HepG2 (cell line): ENCODE measurements around the gene R3HCC1L. TPM values are rescaled to one million over a fixed set of nuclear protein-coding genes. Genes with fewer than 3 reads are reported as not detected.
A peak's percentile ranks its signal among the peaks of the same experiment; 100 is the strongest.

Experiments
- BRCA1 ChIP-seq: sonication (generic); formaldehyde crosslinking; IDR thresholded peaks from 2 replicates; pipeline ENCODE4 v1.4.0; 2020; ENCODE audit warnings: missing genetic modification reagents
- CERS6 ChIP-seq: sonication (generic); formaldehyde crosslinking; IDR thresholded peaks from 2 replicates; pipeline ENCODE4 v1.5.0; 2020; ENCODE audit warnings: missing genetic modification reagents
- DR1 ChIP-seq: sonication (generic); formaldehyde crosslinking; IDR thresholded peaks from 2 replicates; pipeline ENCODE4 v1.8.0; 2021; ENCODE audit warnings: mild to moderate bottlenecking, missing genetic modification reagents, inconsistent platforms
- ELF1 ChIP-seq: sonication (generic); formaldehyde crosslinking; IDR thresholded peaks from 2 replicates; pipeline ENCODE4 v1.4.0; 2020; ENCODE audit warnings: missing genetic modification reagents
- ESRRA ChIP-seq: sonication (generic); formaldehyde crosslinking; IDR thresholded peaks from 2 replicates; pipeline ENCODE4 v1.5.1; 2020; ENCODE audit warnings: mild to moderate bottlenecking, low read depth, missing genetic modification reagents
- FOXA3 ChIP-seq: IDR thresholded peaks from 2 replicates; pipeline ENCODE4 v1.6.1; 2016; ENCODE audit warnings: missing genetic modification reagents, missing compliant biosample characterization
- GLI4 ChIP-seq: sonication (generic); formaldehyde crosslinking; IDR thresholded peaks from 2 replicates; pipeline ENCODE4 v1.5.1; 2020; ENCODE audit warnings: missing genetic modification reagents, mild to moderate bottlenecking, moderate library complexity, borderline replicate concordance
- HMG20B ChIP-seq: conservative IDR thresholded peaks from 2 replicates; pipeline ENCODE4 v1.6.1; 2016; ENCODE audit warnings: missing genetic modification reagents, missing compliant biosample characterization
- JARID2 ChIP-seq: sonication (generic); formaldehyde crosslinking; IDR thresholded peaks from 2 replicates; pipeline ENCODE4 v1.8.1; 2023; ENCODE audit warnings: missing genetic modification reagents, inconsistent platforms; ENCODE audit not compliant: insufficient replicate concordance
- NFIB ChIP-seq: sonication (generic); formaldehyde crosslinking; IDR thresholded peaks from 2 replicates; pipeline ENCODE4 v1.9.0; 2021; ENCODE audit warnings: missing genetic modification reagents, mild to moderate bottlenecking, borderline replicate concordance
- PHF21A ChIP-seq: sonication (generic); formaldehyde crosslinking; IDR thresholded peaks from 2 replicates; pipeline ENCODE4 v1.5.0; 2020; ENCODE audit warnings: mild to moderate bottlenecking, missing genetic modification reagents
- RBFOX2 ChIP-seq: fragments of 200-400 bp; formaldehyde crosslinking; IDR thresholded peaks from 2 replicates; pipeline ENCODE4 v1.6.1; 2017; ENCODE audit warnings: low read depth, mild to moderate bottlenecking, low read length
- ZC3H13 ChIP-seq: sonication (generic); formaldehyde crosslinking; IDR thresholded peaks from 2 replicates; pipeline ENCODE4 v1.8.1; 2023; ENCODE audit warnings: mild to moderate bottlenecking, missing genetic modification reagents, moderate library complexity
- ZFP1 ChIP-seq: IDR thresholded peaks from 2 replicates; pipeline ENCODE4 v1.6.1; 2016
- ZNF101 ChIP-seq: sonication (generic); formaldehyde crosslinking; IDR thresholded peaks from 2 replicates; pipeline ENCODE4 v1.4.0; 2020; ENCODE audit warnings: mild to moderate bottlenecking, low read depth, missing genetic modification reagents, borderline replicate concordance
- ZNF274 ChIP-seq: sonication (generic); formaldehyde crosslinking; IDR thresholded peaks from 2 replicates; pipeline ENCODE4 v1.5.1; 2020; ENCODE audit warnings: mild to moderate bottlenecking, missing genetic modification reagents
- ZNF724P ChIP-seq: sonication (generic); formaldehyde crosslinking; IDR thresholded peaks from 2 replicates; pipeline ENCODE4 v1.8.0; 2022; ENCODE audit warnings: missing genetic modification reagents, borderline replicate concordance
- ZNF75D ChIP-seq: sonication (generic); formaldehyde crosslinking; IDR thresholded peaks from 2 replicates; pipeline ENCODE4 v1.8.1; 2023; ENCODE audit warnings: missing genetic modification reagents, mild to moderate bottlenecking, borderline replicate concordance
- ZSCAN5A ChIP-seq: sonication (generic); formaldehyde crosslinking; IDR thresholded peaks from 2 replicates; pipeline ENCODE4 v1.8.0; 2022; ENCODE audit warnings: mild to moderate bottlenecking, missing genetic modification reagents, borderline replicate concordance
- polyA plus RNA-seq, 8 experiments: library from polyadenylated mRNA; depleted of rRNA in 3 of 8; stranded (reverse) in 7 of 8; unstranded in 1 of 8; fragments of >200 nt; fragmentation: Illumina TruSeq in 4 of 8; extraction: Trizol in 4 of 8; gene quantifications; 2 replicates each; pipeline versions ENCODE4 v1.2.1 to v1.2.3, GENCODE V29; 2011 to 2016; ENCODE audit warnings: low read depth in 4 of 8, missing spikeins in 1 of 8, mixed read lengths in 1 of 8; ENCODE audit not compliant: insufficient read depth in 1 of 8
- total RNA-seq, 5 experiments: library from RNA; depleted of rRNA; stranded (reverse); fragments of >200 nt; fragmentation: Illumina TruSeq; extraction: Trizol; gene quantifications; 2 replicates each; pipeline ENCODE4 v1.2.3, GENCODE V29; 2016; ENCODE audit warnings: low read depth in 1 of 5
- TF ChIP-seq, protein P1 (sequence below): sonication (generic); formaldehyde crosslinking; IDR thresholded peaks from 2 replicates; pipeline ENCODE4 v1.4.0; 2020; ENCODE audit warnings: missing genetic modification reagents, borderline replicate concordance
- TF ChIP-seq, protein P2 (sequence below): sonication (generic); formaldehyde crosslinking; IDR thresholded peaks from 2 replicates; pipeline ENCODE4 v1.4.0; 2020; ENCODE audit warnings: low read depth, mild to moderate bottlenecking, missing genetic modification reagents
- TF ChIP-seq, protein P3 (sequence below): sonication (generic); formaldehyde crosslinking; conservative IDR thresholded peaks from 2 replicates; pipeline ENCODE4 v1.8.0; 2022; ENCODE audit warnings: mild to moderate bottlenecking, moderate library complexity, missing genetic modification reagents

Gene R3HCC1L
- total and polyA plus RNA-seq, 2 of the 13 experiments (the other 11 are each of a cell fraction or from before 2014, with no cell fraction given), result 6.5 to 12.2 TPM

DNA sequence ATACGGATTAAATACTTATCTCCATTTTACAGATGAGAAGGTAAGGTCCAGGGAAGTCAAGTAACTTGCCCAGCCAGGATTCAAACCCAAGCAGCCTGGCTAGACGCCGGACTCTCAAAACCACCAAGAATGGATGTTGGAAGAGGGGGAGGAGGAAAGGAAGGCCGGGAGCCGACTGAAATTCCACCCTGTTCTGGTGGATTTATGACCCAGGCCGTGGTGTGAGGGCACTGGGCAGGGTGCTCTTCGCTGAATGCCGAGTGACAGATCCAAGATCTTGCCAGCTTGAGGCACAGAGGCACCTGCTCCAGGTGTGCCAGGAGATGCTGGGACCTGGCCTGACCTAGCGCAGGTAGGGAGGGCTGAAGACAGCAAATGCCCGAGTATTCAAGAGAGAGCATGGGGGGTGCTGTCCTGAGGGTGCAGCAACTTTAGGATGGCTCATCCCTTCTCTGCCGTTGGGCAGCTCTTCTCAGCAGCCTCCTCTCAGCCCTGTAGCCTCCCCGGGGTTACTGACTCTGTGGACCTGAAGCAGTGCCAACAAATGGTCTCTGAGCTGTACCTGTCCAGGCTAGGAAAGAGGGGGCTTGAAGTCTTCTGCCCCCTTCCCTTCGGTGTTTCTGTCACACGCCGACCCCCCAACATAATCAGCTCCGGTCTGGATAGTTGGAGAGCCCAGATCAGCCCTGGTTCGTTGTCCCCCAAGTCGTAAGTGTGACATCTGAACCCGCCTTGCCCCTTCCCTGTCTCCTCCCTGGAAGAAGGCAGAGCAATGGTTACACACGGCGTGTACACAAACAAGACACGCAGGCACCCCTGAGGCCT, 132.8 kb downstream of the R3HCC1L start (continued):
- TF ChIP-seq ZSCAN5A (no peak), JARID2 (CRISPR knock-in tag) (no peak), DR1 (CRISPR knock-in tag) (no peak), ESRRA (CRISPR knock-in tag) (peak; percentile 38; the same call in 1 of the 2 replicates), BRCA1 (no peak), CERS6 (CRISPR knock-in tag) (no peak), ZNF274 (CRISPR knock-in tag) (peak; percentile 63; the same call in 1 of the 2 replicates), HMG20B (CRISPR knock-in tag) (no peak), PHF21A (peak; percentile 38; the same call in 1 of the 2 replicates), FOXA3 (CRISPR knock-in tag) (peak; percentile 35; the same call in 1 of the 2 replicates), ZC3H13 (no peak), RBFOX2 (no peak), ELF1 (CRISPR knock-in tag) (no peak), GLI4 (CRISPR knock-in tag) (no peak), ZFP1 (no peak), ZNF101 (CRISPR knock-in tag) (no peak), NFIB (CRISPR knock-in tag) (no peak), ZNF75D (CRISPR knock-in tag) (no peak), ZNF724P (CRISPR knock-in tag) (no peak)
- TF ChIP-seq, protein P1, sequence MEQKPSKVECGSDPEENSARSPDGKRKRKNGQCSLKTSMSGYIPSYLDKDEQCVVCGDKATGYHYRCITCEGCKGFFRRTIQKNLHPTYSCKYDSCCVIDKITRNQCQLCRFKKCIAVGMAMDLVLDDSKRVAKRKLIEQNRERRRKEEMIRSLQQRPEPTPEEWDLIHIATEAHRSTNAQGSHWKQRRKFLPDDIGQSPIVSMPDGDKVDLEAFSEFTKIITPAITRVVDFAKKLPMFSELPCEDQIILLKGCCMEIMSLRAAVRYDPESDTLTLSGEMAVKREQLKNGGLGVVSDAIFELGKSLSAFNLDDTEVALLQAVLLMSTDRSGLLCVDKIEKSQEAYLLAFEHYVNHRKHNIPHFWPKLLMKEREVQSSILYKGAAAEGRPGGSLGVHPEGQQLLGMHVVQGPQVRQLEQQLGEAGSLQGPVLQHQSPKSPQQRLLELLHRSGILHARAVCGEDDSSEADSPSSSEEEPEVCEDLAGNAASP (CRISPR knock-in tag), result no peak
- TF ChIP-seq, protein P2, sequence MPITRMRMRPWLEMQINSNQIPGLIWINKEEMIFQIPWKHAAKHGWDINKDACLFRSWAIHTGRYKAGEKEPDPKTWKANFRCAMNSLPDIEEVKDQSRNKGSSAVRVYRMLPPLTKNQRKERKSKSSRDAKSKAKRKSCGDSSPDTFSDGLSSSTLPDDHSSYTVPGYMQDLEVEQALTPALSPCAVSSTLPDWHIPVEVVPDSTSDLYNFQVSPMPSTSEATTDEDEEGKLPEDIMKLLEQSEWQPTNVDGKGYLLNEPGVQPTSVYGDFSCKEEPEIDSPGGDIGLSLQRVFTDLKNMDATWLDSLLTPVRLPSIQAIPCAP (CRISPR knock-in tag), result no peak
- TF ChIP-seq, protein P3, sequence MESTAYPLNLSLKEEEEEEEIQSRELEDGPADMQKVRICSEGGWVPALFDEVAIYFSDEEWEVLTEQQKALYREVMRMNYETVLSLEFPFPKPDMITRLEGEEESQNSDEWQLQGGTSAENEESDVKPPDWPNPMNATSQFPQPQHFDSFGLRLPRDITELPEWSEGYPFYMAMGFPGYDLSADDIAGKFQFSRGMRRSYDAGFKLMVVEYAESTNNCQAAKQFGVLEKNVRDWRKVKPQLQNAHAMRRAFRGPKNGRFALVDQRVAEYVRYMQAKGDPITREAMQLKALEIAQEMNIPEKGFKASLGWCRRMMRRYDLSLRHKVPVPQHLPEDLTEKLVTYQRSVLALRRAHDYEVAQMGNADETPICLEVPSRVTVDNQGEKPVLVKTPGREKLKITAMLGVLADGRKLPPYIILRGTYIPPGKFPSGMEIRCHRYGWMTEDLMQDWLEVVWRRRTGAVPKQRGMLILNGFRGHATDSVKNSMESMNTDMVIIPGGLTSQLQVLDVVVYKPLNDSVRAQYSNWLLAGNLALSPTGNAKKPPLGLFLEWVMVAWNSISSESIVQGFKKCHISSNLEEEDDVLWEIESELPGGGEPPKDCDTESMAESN, result 0 out of 2 replicates have a peak, but pooled peaks have one; percentile 44
